SW 1271 (cell line): Measurements from ENCODE around the gene MFSD8.
"Not testable (repeated sequence)": the region's sequence is repeated elsewhere in the genome, so short reads cannot be mapped to it uniquely, and the experiment has no call there.

Experiments used
- DNase-seq, 2 experiments: peaks; one replicate each; lab custom pipeline; 2025; lab: John Stamatoyannopoulos, UW

Gene MFSD8

GRCh38 chr4:127936974-127937373, 28.0 kb downstream of the MFSD8 start:
- no peak for DNase-seq

GRCh38 chr4:127931836-127932235, 33.1 kb downstream of the MFSD8 start:
- not testable (repeated sequence) for DNase-seq

- no peak for DNase-seq
These were observed 34.8 kb downstream of the MFSD8 start for GRCh38 chr4:127930175-127930574.

GRCh38 chr4:127925720-127926119, 39.3 kb downstream of the MFSD8 start:
- DNase-seq = not testable (repeated sequence)

GRCh38 chr4:127922226-127922625, 42.7 kb downstream of the MFSD8 start:
- DNase-seq = no peak

- no peak for DNase-seq
These were observed 44.5 kb downstream of the MFSD8 start for GRCh38 chr4:127920521-127920920.

- DNase-seq = no peak
These were observed 47.8 kb downstream of the MFSD8 start for GRCh38 chr4:127917151-127917550.

GRCh38 chr4:127916512-127916911, 48.5 kb downstream of the MFSD8 start:
- DNase-seq = no peak

GRCh38 chr4:127905029-127905428, 59.9 kb downstream of the MFSD8 start:
- no peak for DNase-seq

GRCh38 chr4:127899682-127900081, 65.3 kb downstream of the MFSD8 start:
- not testable (repeated sequence) for DNase-seq

- no peak for DNase-seq
These were observed 68.4 kb downstream of the MFSD8 start for GRCh38 chr4:127896528-127896927.

GRCh38 chr4:127896069-127896468, 68.9 kb downstream of the MFSD8 start:
- DNase-seq = no peak

GRCh38 chr4:127889903-127890302, 75.1 kb downstream of the MFSD8 start:
- DNase-seq = no peak

GRCh38 chr4:127888559-127888958, 76.4 kb downstream of the MFSD8 start:
- no peak for DNase-seq

GRCh38 chr4:127881563-127881864, 83.5 kb downstream of the MFSD8 start:
- DNase-seq = no peak

GRCh38 chr4:127880763-127881562, 84.0 kb downstream of the MFSD8 start, which contains the start of gene PLK4:
Gene PLK4, plus strand, starts transcription at chr4:127880893. Its CDS starts 242 bp downstream, at chr4:127881135.
- peak; percentile 69 to 89 for DNase-seq

GRCh38 chr4:127875791-127876190, 89.2 kb downstream of the MFSD8 start:
- no peak for DNase-seq

GRCh38 chr4:127870688-127871087, 94.3 kb downstream of the MFSD8 start:
- DNase-seq = no peak

- no peak for DNase-seq
These were observed 94.7 kb downstream of the MFSD8 start for GRCh38 chr4:127870281-127870680.

- no peak for DNase-seq
These were observed 96.8 kb downstream of the MFSD8 start for GRCh38 chr4:127868196-127868595.
